HCT116 (cell line): ENCODE measurements around the gene SND1. TPM values are rescaled to one million over a fixed set of nuclear protein-coding genes. Genes with fewer than 3 reads are reported as not detected.

ENCODE experiments used
- ATAC-seq: fragments of 200-7000 bp; cut with Tn5 transposase; 2 replicates; pipeline ENCODE4 v1.9.1; 2020; ENCODE audit warnings: mild to moderate bottlenecking, moderate library complexity
- Bru-seq: library from RNA; stranded (reverse); fragments of 400-500 nt; gene quantifications from one replicate; lab custom pipeline; 2021; lab: Mats Ljungman, UMichigan
- BruChase-seq, 2 experiments: library from RNA; stranded (reverse); fragments of 400-500 nt; gene quantifications; one replicate each; lab custom pipeline; 2021; lab: Mats Ljungman, UMichigan
- BruUV-seq: library from RNA; stranded (reverse); fragments of 400-500 nt; replicated peaks from 2 replicates; lab custom pipeline; 2021; lab: Mats Ljungman, UMichigan
- CTCF ChIA-PET: fragments of 300-600 bp; sonication (Branson Sonifier 250); formaldehyde crosslinking; loops from one replicate; lab custom pipeline; 2021; ENCODE audit warnings: antibody characterized with exemption; lab: Charles Lee
- POLR2A ChIA-PET: fragments of 300-600, 350-600 bp; sonication (Branson Sonifier 250); formaldehyde crosslinking; loops from one replicate; lab custom pipeline; 2021; ENCODE audit warnings: antibody characterized with exemption; lab: Charles Lee
- RAD21 ChIA-PET, 2 experiments: fragments of 300-600 bp; sonication (Branson Sonifier 250); formaldehyde crosslinking; loops; one replicate each; lab custom pipeline; 2023; ENCODE audit warnings: low total read pairs in 2 of 2; ENCODE audit not compliant: uncharacterized antibody in 2 of 2, unreplicated experiment in 2 of 2, low non-redundant PET in 1 of 2; lab: Charles Lee
- DNase-seq: peaks from one replicate; pipeline ENCODE4 v3.0.0-alpha.2; 2010; ENCODE audit warnings: low read depth, low spot score
- H2AFZ ChIP-seq: fragments of 200-600 bp; shearing (Covaris generic), sonication (generic); 2 replicates; pipeline ENCODE4 v1.6.1; 2017; ENCODE audit warnings: low read depth, mixed run types, mixed read lengths, antibody characterized with exemption, low read length; ENCODE audit not compliant: poor library complexity, severe bottlenecking
- H3K27ac ChIP-seq: 2 replicates; pipeline ENCODE4 v1.5.1; 2012; ENCODE audit warnings: low read depth, low read length
- H3K27me3 ChIP-seq: fragments of 200-600 bp; sonication (generic); 2 replicates; pipeline ENCODE4 v1.6.1; 2016; ENCODE audit warnings: mixed run types, low read length, mixed read lengths; ENCODE audit not compliant: insufficient read depth
- H3K36me3 ChIP-seq, 2 experiments: fragments of 200-500 bp in 1 of 2; fragments of 200-600 bp in 1 of 2; sonication (Bioruptor generic) in 1 of 2; sonication (generic) in 1 of 2; 2 replicates each; pipeline versions ENCODE4 v1.5.1 to v1.6.1; 2014 to 2016; ENCODE audit warnings: low read length in 2 of 2, inconsistent platforms in 1 of 2, mixed read lengths in 1 of 2, mixed run types in 1 of 2; ENCODE audit not compliant: insufficient read depth in 2 of 2, control insufficient read depth in 1 of 2
- H3K4me1 ChIP-seq, 2 experiments: fragments of 200-600 bp in 1 of 2; sonication (generic) in 1 of 2; 2 replicates each; pipeline versions ENCODE4 v1.5.1 to v1.6.1; 2012 to 2017; ENCODE audit warnings: low read length in 2 of 2, inconsistent platforms in 1 of 2, mild to moderate bottlenecking in 1 of 2, mixed read lengths in 1 of 2, mixed run types in 1 of 2, moderate library complexity in 1 of 2; ENCODE audit not compliant: insufficient read depth in 2 of 2, control insufficient read depth in 1 of 2
- H3K4me2 ChIP-seq: fragments of 200-600 bp; sonication (generic); 2 replicates; pipeline ENCODE4 v1.6.1; 2017; ENCODE audit warnings: mixed run types, low read length, mixed read lengths
- H3K4me3 ChIP-seq, 2 experiments: fragments of 200-600 bp in 1 of 2; sonication (generic) in 1 of 2; replicated peaks in 1 of 2; 2 replicates each; pipeline ENCODE4 v1.5.1; 2011 to 2016; ENCODE audit warnings: low read length in 2 of 2, control low read depth in 1 of 2, low read depth in 1 of 2, mild to moderate bottlenecking in 1 of 2, mixed read lengths in 1 of 2, mixed run types in 1 of 2
- H3K79me2 ChIP-seq: fragments of 200-600 bp; sonication (generic); 2 replicates; pipeline ENCODE4 v1.6.1; 2017; ENCODE audit warnings: mild to moderate bottlenecking, mixed run types, low read length, moderate library complexity, mixed read lengths; ENCODE audit not compliant: insufficient read depth
- H3K9ac ChIP-seq: fragments of 200-600 bp; sonication (generic); 2 replicates; pipeline ENCODE4 v1.6.1; 2016; ENCODE audit warnings: low read length, mixed read lengths
- H3K9me2 ChIP-seq: fragments of 200-600 bp; sonication (generic), shearing (Covaris generic); 2 replicates; pipeline ENCODE4 v1.6.1; 2017; ENCODE audit warnings: mixed run types, mild to moderate bottlenecking, moderate library complexity; ENCODE audit not compliant: insufficient read depth
- H3K9me3 ChIP-seq, 2 experiments: fragments of 200-500 bp in 1 of 2; fragments of 200-600 bp in 1 of 2; sonication (Bioruptor generic) in 1 of 2; sonication (generic) in 1 of 2; 2 replicates each; pipeline ENCODE4 v1.6.1; 2014 to 2017; ENCODE audit warnings: low read length in 2 of 2, mixed read lengths in 2 of 2, inconsistent platforms in 1 of 2, low read depth in 1 of 2, mild to moderate bottlenecking in 1 of 2, mixed run types in 1 of 2, moderate library complexity in 1 of 2; ENCODE audit not compliant: control insufficient read depth in 1 of 2, insufficient read depth in 1 of 2
- H4K20me1 ChIP-seq: fragments of 200-600 bp; sonication (generic), shearing (Covaris generic); 2 replicates; pipeline ENCODE4 v1.6.1; 2017; ENCODE audit warnings: mixed run types, mild to moderate bottlenecking, moderate library complexity; ENCODE audit not compliant: insufficient read depth
- CEBPB ChIP-seq: IDR thresholded peaks from 2 replicates; pipeline ENCODE4 v1.6.1; 2012; ENCODE audit warnings: low read depth
- CTCF ChIP-seq, 3 experiments: fragments of 200-600 bp in 1 of 3; sonication (generic) in 1 of 3; IDR thresholded peaks in 2 of 3; conservative IDR thresholded peaks in 1 of 3; 2 replicates each; pipeline ENCODE4 v1.5.1; 2012 to 2017; ENCODE audit warnings: low read depth in 2 of 3, low read length in 2 of 3, antibody characterized with exemption in 1 of 3, borderline replicate concordance in 1 of 3, control low read depth in 1 of 3, mild to moderate bottlenecking in 1 of 3, mixed read lengths in 1 of 3, mixed run types in 1 of 3, moderate library complexity in 1 of 3; ENCODE audit not compliant: insufficient read depth in 1 of 3
- EGR1 ChIP-seq: IDR thresholded peaks from 2 replicates; pipeline ENCODE4 v1.6.1; 2012; ENCODE audit warnings: low read depth
- ELF1 ChIP-seq: IDR thresholded peaks from 2 replicates; pipeline ENCODE4 v1.6.1; 2012; ENCODE audit warnings: low read depth, borderline replicate concordance
- EZH2 ChIP-seq: fragments of 200-600 bp; sonication (generic); IDR thresholded peaks from 2 replicates; pipeline ENCODE4 v1.6.1; 2017; ENCODE audit warnings: antibody characterized with exemption, mixed run types
- EZH2phosphoT487 ChIP-seq: fragments of 200-600 bp; IDR thresholded peaks from 2 replicates; pipeline ENCODE4 v1.6.1; 2018; ENCODE audit warnings: antibody characterized with exemption, borderline replicate concordance
- FOSL1 ChIP-seq: IDR thresholded peaks from 2 replicates; pipeline ENCODE4 v1.6.1; 2012; ENCODE audit warnings: low read depth
- JUND ChIP-seq: IDR thresholded peaks from 2 replicates; pipeline ENCODE4 v1.6.1; 2012
- MAX ChIP-seq: IDR thresholded peaks from 2 replicates; pipeline ENCODE4 v1.6.1; 2012
- POLR2A ChIP-seq: IDR thresholded peaks from 2 replicates; pipeline ENCODE4 v1.7.0; 2011; ENCODE audit warnings: borderline replicate concordance; ENCODE audit not compliant: insufficient read depth, insufficient read length; ENCODE audit errors: extremely low read depth
- POLR2AphosphoS5 ChIP-seq: IDR thresholded peaks from 2 replicates; pipeline ENCODE4 v1.6.1; 2011; ENCODE audit warnings: mild to moderate bottlenecking, low read depth, low read length, moderate library complexity
- RAD21 ChIP-seq: IDR thresholded peaks from 2 replicates; pipeline ENCODE4 v1.6.1; 2012; ENCODE audit warnings: low read depth, mild to moderate bottlenecking
- SIN3A ChIP-seq: IDR thresholded peaks from 2 replicates; pipeline ENCODE4 v1.6.1; 2012; ENCODE audit warnings: low read depth
- SP1 ChIP-seq: IDR thresholded peaks from 2 replicates; pipeline ENCODE4 v1.6.1; 2012; ENCODE audit warnings: low read depth
- SRF ChIP-seq: IDR thresholded peaks from 2 replicates; pipeline ENCODE4 v1.6.1; 2012; ENCODE audit warnings: low read depth
- TCF7L2 ChIP-seq: IDR thresholded peaks from 2 replicates; pipeline ENCODE4 v1.7.0; 2011; ENCODE audit warnings: borderline replicate concordance, inconsistent platforms; ENCODE audit not compliant: insufficient read depth, insufficient read length; ENCODE audit errors: extremely low read depth
- YY1 ChIP-seq: IDR thresholded peaks from 2 replicates; pipeline ENCODE4 v1.6.1; 2011; ENCODE audit warnings: low read length, low read depth, moderate library complexity, mild to moderate bottlenecking; ENCODE audit not compliant: insufficient replicate concordance; ENCODE audit errors: extremely low read depth
- ZBTB33 ChIP-seq: IDR thresholded peaks from 2 replicates; pipeline ENCODE4 v1.6.1; 2011; ENCODE audit warnings: mild to moderate bottlenecking, low read length, moderate library complexity; ENCODE audit not compliant: insufficient replicate concordance; ENCODE audit errors: extremely low read depth
- ZFX ChIP-seq: fragments of 450-650 bp; IDR thresholded peaks from 2 replicates; pipeline ENCODE4 v1.6.1; 2017
- ZNF274 ChIP-seq: fragments of 200-500 bp; sonication (Bioruptor generic); IDR thresholded peaks from 2 replicates; pipeline ENCODE4 v1.6.1; 2014; ENCODE audit warnings: mild to moderate bottlenecking, low read depth, low read length, inconsistent platforms
- intact Hi-C: fragments of 100-400 bp; cut with micrococcal nuclease; formaldehyde crosslinking; loops from 2 replicates; pipeline ENCODE4 v1.10.0; 2022
- long read RNA-seq: library from polyadenylated mRNA; unstranded; transcript quantifications from one replicate; pipeline ENCODE4 v2.0.0, GENCODE V29; 2021; ENCODE audit not compliant: unreplicated experiment
- polyA plus RNA-seq: library from polyadenylated mRNA; unstranded; fragments of >200 nt; gene quantifications from 2 replicates; pipeline ENCODE4 v1.2.1, GENCODE V29; 2012; ENCODE audit warnings: missing spikeins
- total RNA-seq: library from RNA; stranded (reverse); gene quantifications from one replicate; pipeline ENCODE4 v1.2.1, GENCODE V29; 2021; ENCODE audit not compliant: unreplicated experiment

SND1 gene
- total RNA-seq (169 TPM), Bru-seq, nascent RNA (percentile 97 among the genes with signal in this experiment), BruChase-seq, experiment 1, labeled RNA remaining after a 6-hour chase (percentile 82 among the genes with signal in this experiment), BruChase-seq, experiment 2, labeled RNA remaining after a 2-hour chase (percentile 84 among the genes with signal in this experiment)
- polyA plus RNA-seq: 126 and 142 TPM in 2 replicates
- long read RNA-seq, transcript SND1-201 (24 exons, 3,476 nt): major isoform, 170 of 302 reads
- long read RNA-seq, partial matches to known transcripts: 111 of 302 reads
- long read RNA-seq, other reads (novel, unspliced or antisense): 20 of 302 reads

GRCh38 chr7:127651556-127652332, at the start of gene SND1:
SND1 (plus strand) TSS chr7:127652194; CDS start chr7:127652374, 180 bp downstream.
- POLR2A ChIA-PET: interaction anchor here (0.9 to 1.1 kb wide), 2 partner anchors 11 to 557 kb away, joined by 3 to 5 read pairs; no protein-coding TSS in a partner anchor
- peaks cover 28% of the 10 kb centered on the region; the same call in 1 of the 2 replicates for H4K20me1 ChIP-seq
- BruUV-seq: no TSS peak
- no peak for TF ChIP-seq CTCF (IDR thresholded peaks at IDR 0.05 in 2 of 3, conservative IDR thresholded peaks at IDR 0.05 in 1 of 3; ENCODE audit: borderline replicate concordance in 1 of 3, insufficient read depth in 1 of 3, low read depth in 2 of 3, low read length in 2 of 3)
- TF ChIP-seq SP1: peak; percentile 88
- no peak for TF ChIP-seq EZH2phosphoT487
- TF ChIP-seq EGR1: no peak
- no peak for TF ChIP-seq ZBTB33
- no peak for TF ChIP-seq ZNF274
- TF ChIP-seq RAD21: no peak
- peak; percentile 94 for TF ChIP-seq ELF1
- peak; percentile 34 for TF ChIP-seq POLR2A
- no peak for TF ChIP-seq FOSL1
- TF ChIP-seq EZH2: no peak
- peak; percentile 99 for TF ChIP-seq SRF
- TF ChIP-seq JUND: no peak
- peak; percentile 88 for TF ChIP-seq POLR2AphosphoS5
- TF ChIP-seq MAX: peak; percentile 94
- peak; percentile 100 for TF ChIP-seq SIN3A
- peak; percentile 28; the same call in 1 of the 2 replicates for TF ChIP-seq ZFX
- no peak for TF ChIP-seq CEBPB
- peak; percentile 38 for TF ChIP-seq YY1
- TF ChIP-seq TCF7L2: no peak

More at GRCh38 chr7:127651556-127652332, at the start of gene SND1:
- ATAC-seq: peak; percentile 95
- DNase-seq: peak; percentile 99
- Histone ChIP-seq H3K9ac (peak within 1 kb of the TSS; percentile 94), H3K27me3 (no peaks in the 10 kb centered on the region), H3K4me3 (peak within 1 kb of the TSS; percentile 98 to 100), H3K79me2 (peaks cover 48% of the 10 kb centered on the region), H3K9me3 (no peaks in the 10 kb centered on the region), H3K4me1 (peaks cover 16 to 22% of the 10 kb centered on the region in 2 experiments), H3K27ac (peak within 1 kb of the TSS; percentile 62), H3K4me2 (peak within 1 kb of the TSS; percentile 80), H2AFZ (no peak within 1 kb of the TSS), H3K36me3 (peaks cover 8 to 16% of the 10 kb centered on the region in 2 experiments; a peak in 3 of 4 replicates), H3K9me2 (no peaks in the 10 kb centered on the region)
- RAD21 ChIA-PET: no interaction called here
- CTCF ChIA-PET: interaction anchor here (3.1 kb wide), 1 partner anchor 23 kb away, joined by 9 read pairs; no protein-coding TSS in a partner anchor
- intact Hi-C loops: loop anchor here (5.0 kb wide), 1 partner anchor 64 kb away; the partner anchor contains the start of genes ARF5 and GCC1
